Esophagus muscularis mucosa (tissue), 4 donors: ENCODE results near the gene AKNAD1. TPM values are rescaled to one million over a fixed set of nuclear protein-coding genes. Genes with fewer than 3 reads are reported as not detected.
"Not testable (repeated sequence)": the region's sequence is repeated elsewhere in the genome, so short reads cannot be mapped to it uniquely, and the experiment has no call there.

Source experiments
- DNase-seq: peaks from one replicate; pipeline ENCODE4 v3.0.0-alpha.2; 2017; ENCODE audit errors: extremely low spot score
- H3K27ac ChIP-seq, 4 donors: fragments of 200-600 bp; sonication (generic); replicated peaks in 1 of 4; 1 replicate in 3 of 4; 2 replicates in 1 of 4; pipeline ENCODE4 v1.5.1; 2016 to 2019; ENCODE audit warnings: mild to moderate bottlenecking in 1 of 4
- H3K27me3 ChIP-seq, 4 donors: fragments of 200-600 bp; sonication (generic); one replicate each; pipeline versions ENCODE4 v1.5.1 to v1.6.0; 2016 to 2019
- H3K36me3 ChIP-seq, 4 donors: fragments of 200-600 bp; sonication (generic); one replicate each; pipeline ENCODE4 v1.5.1; 2016 to 2019
- H3K4me1 ChIP-seq, 4 donors: fragments of 200-600 bp; sonication (generic); one replicate each; pipeline ENCODE4 v1.5.1; 2016 to 2019
- H3K4me3 ChIP-seq, 4 donors: fragments of 200-600 bp; sonication (generic); 1 replicate in 2 of 4; 2 replicates in 2 of 4; pipeline ENCODE4 v1.5.1; 2016 to 2019; ENCODE audit warnings: mild to moderate bottlenecking in 4 of 4, moderate library complexity in 1 of 4
- H3K9me3 ChIP-seq, 4 donors: fragments of 200-600 bp; sonication (generic); 1 replicate in 3 of 4; 2 replicates in 1 of 4; pipeline ENCODE4 v1.5.1; 2016 to 2019
- CTCF ChIP-seq, 3 experiments: fragments of 200-600 bp in 2 of 3; fragments of 450-650 bp in 1 of 3; sonication (generic) in 2 of 3; IDR thresholded peaks; one replicate each; pipeline ENCODE4 v1.5.1; 2017 to 2019; ENCODE audit warnings: antibody characterized with exemption in 3 of 3, mild to moderate bottlenecking in 2 of 3, moderate library complexity in 1 of 3
- EP300 ChIP-seq: sonication (generic); formaldehyde crosslinking; IDR thresholded peaks from one replicate; pipeline ENCODE4 v1.6.1; 2017; ENCODE audit warnings: antibody characterized with exemption
- POLR2A ChIP-seq: fragments of 450-650 bp; IDR thresholded peaks from one replicate; pipeline ENCODE4 v1.6.1; 2017; ENCODE audit warnings: antibody characterized with exemption, moderate library complexity, mild to moderate bottlenecking, low read depth
- POLR2AphosphoS5 ChIP-seq, 2 donors: sonication (generic); formaldehyde crosslinking; IDR thresholded peaks; one replicate each; pipeline ENCODE4 v1.6.1; 2017; ENCODE audit warnings: antibody characterized with exemption in 2 of 2
- WGBS: methylation state at CpG from one replicate; pipeline ENCODE4 v1.1.5; 2018; 5-methylcytosine and 5-hydroxymethylcytosine counted together
- intact Hi-C: fragments of 100-400 bp; cut with DNase I; formaldehyde crosslinking; loops from one replicate; pipeline ENCODE4 v1.15.1; 2023
- total RNA-seq, 4 donors: library from RNA; depleted of rRNA; stranded (reverse); fragments of >200 nt; gene quantifications; one replicate each; pipeline versions ENCODE4 v1.1.0 to v1.2.1, GENCODE V29; 2016

AKNAD1 gene
- total RNA-seq, 4 donors from 2014 or later = 0.13 to 7.5 (median 1.5) TPM

- H3K4me1 ChIP-seq = no peaks in the 10 kb centered on the region
- no peak for DNase-seq
- intact Hi-C loops = loop anchor here (10.0 kb wide), 1 partner anchor 212 kb away; no protein-coding TSS in a partner anchor
- TF ChIP-seq POLR2AphosphoS5 (IDR thresholded peaks at IDR 0.05) = no peak
- TF ChIP-seq EP300 = no peak
- TF ChIP-seq POLR2A = no peak
- TF ChIP-seq CTCF (IDR thresholded peaks at IDR 0.05) = no peak
- H3K27ac ChIP-seq = no peak overlapping the region
- H3K4me3 ChIP-seq = no peak overlapping the region
- H3K9me3 ChIP-seq = peaks cover 0 to 14% (median 8%) of the 10 kb centered on the region in 4 donors
- WGBS = 97% methylated on average over 2 of the region's 2 CpGs
- no peaks in the 10 kb centered on the region for H3K27me3 ChIP-seq
- H3K36me3 ChIP-seq = peaks cover 27 to 87% (median 52%) of the 10 kb centered on the region in 4 donors
Measured at GRCh38 chr1:108792420-108792819, 64.5 kb downstream of the AKNAD1 start.

GRCh38 chr1:108791790-108792189 lies 65.1 kb downstream of the AKNAD1 start:
- DNase-seq = no peak
- WGBS = 88% methylated on average over 1 of the region's 1 CpG
- H3K27me3 ChIP-seq = no peaks in the 10 kb centered on the region
- no peak for TF ChIP-seq EP300
- no peak for TF ChIP-seq CTCF (IDR thresholded peaks at IDR 0.05)
- TF ChIP-seq POLR2A = no peak
- H3K4me1 ChIP-seq = no peaks in the 10 kb centered on the region
- no peak overlapping the region for H3K27ac ChIP-seq
- no peak overlapping the region for H3K4me3 ChIP-seq
- H3K9me3 ChIP-seq = peaks cover 0 to 14% (median 8%) of the 10 kb centered on the region in 4 donors
- intact Hi-C loops = loop anchor here (10.0 kb wide), 1 partner anchor 213 kb away; no protein-coding TSS in a partner anchor
- H3K36me3 ChIP-seq = peaks cover 21 to 87% (median 46%) of the 10 kb centered on the region in 4 donors

GRCh38 chr1:108785880-108786279 lies 71.0 kb downstream of the AKNAD1 start:
- no peaks in the 10 kb centered on the region for H3K4me1 ChIP-seq
- H3K27me3 ChIP-seq = no peaks in the 10 kb centered on the region
- no peak for DNase-seq
- peaks cover 0 to 16% (median 8%) of the 10 kb centered on the region in 4 donors for H3K9me3 ChIP-seq
- TF ChIP-seq EP300 (no peak), CTCF (IDR thresholded peaks at IDR 0.05) (no peak), POLR2A (no peak), POLR2AphosphoS5 (IDR thresholded peaks at IDR 0.05) (no peak)
- H3K4me3 ChIP-seq = no peak overlapping the region
- H3K36me3 ChIP-seq = peaks cover 42 to 88% (median 57%) of the 10 kb centered on the region in 4 donors
- WGBS = 100% methylated on average over 2 of the region's 2 CpGs
- no peak overlapping the region for H3K27ac ChIP-seq
- intact Hi-C loops = no loop called here

GRCh38 chr1:108785264-108785663 lies 71.6 kb downstream of the AKNAD1 start:
- H3K4me1 ChIP-seq = no peaks in the 10 kb centered on the region
- 93% methylated on average over 6 of the region's 6 CpGs for WGBS

GRCh38 chr1:108781575-108781944 lies 75.3 kb downstream of the AKNAD1 start:
- Histone ChIP-seq H3K36me3 (peaks cover 55 to 92% (median 81%) of the 10 kb centered on the region in 4 donors), H3K9me3 (peaks cover 0 to 16% (median 8%) of the 10 kb centered on the region in 4 donors)
- DNase-seq, H3K4me3 ChIP-seq, H3K4me1 ChIP-seq, intact Hi-C loops, H3K27ac ChIP-seq, H3K27me3 ChIP-seq: not testable (repeated sequence)
- WGBS = 95% methylated on average over 1 of the region's 1 CpG

More at GRCh38 chr1:108785264-108785663, 71.6 kb downstream of the AKNAD1 start:
- Histone ChIP-seq H3K27ac (no peak overlapping the region), H3K36me3 (peaks cover 43 to 94% (median 61%) of the 10 kb centered on the region in 4 donors), H3K4me3 (no peak overlapping the region), H3K9me3 (peaks cover 0 to 16% (median 8%) of the 10 kb centered on the region in 4 donors), H3K27me3 (no peaks in the 10 kb centered on the region)
- no peak for DNase-seq
- intact Hi-C loops = no loop called here
- TF ChIP-seq POLR2AphosphoS5 (IDR thresholded peaks at IDR 0.05) (no peak), CTCF (IDR thresholded peaks at IDR 0.05) (no peak), POLR2A (no peak), EP300 (no peak)
